ENCODE data around the gene MDH2.
"Not testable (repeated sequence)": the region's sequence is repeated elsewhere in the genome, so short reads cannot be mapped to it uniquely, and the experiment has no call there.

The MDH2 gene

DNA sequence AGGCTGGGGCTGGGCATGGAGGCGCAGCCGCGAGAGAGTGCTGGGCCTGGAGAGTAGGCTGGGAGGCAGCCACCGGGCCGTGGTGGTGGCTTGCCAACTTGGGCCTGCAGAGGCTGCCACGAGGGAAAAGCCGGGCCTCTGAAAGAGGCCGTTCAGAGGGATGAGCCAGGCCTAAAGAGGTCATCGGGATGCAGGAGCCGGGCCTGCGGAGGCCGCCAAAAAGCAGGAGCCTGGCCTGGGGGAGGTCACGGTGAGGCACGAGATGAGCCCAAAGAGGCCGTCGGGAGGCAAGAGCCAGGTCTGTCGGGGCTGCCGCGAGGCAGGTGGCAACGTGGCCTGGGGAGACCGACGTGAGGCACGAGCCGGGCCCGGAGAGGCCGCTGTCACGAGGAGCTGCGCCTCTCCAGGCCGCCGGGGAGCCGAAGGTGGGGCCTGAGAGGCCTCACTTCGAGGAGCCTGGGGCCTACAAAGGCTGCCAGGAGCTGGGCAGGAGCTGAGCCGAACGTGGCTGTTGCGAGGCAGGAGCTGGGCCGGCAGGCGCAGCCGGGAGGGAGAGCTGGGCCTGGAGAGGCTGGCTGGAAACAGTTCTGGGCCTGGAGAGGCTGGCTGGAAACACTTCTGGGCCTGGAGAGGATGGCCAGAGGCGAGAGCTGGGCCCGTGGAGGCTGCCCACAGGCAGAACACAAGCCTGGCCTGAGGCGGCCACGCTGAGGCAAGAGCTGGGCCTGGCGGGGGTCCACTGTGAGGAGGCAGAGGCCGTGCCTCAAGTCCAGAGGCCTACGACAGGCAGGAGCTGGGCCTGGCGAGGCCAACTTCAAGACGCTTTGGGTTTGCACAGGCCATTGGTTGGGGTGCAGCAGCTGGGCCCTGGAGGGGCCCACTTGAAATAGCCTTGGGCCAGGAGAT lies 24.6 kb downstream of the MDH2 start:
- DNase-seq: no peak

DNA sequence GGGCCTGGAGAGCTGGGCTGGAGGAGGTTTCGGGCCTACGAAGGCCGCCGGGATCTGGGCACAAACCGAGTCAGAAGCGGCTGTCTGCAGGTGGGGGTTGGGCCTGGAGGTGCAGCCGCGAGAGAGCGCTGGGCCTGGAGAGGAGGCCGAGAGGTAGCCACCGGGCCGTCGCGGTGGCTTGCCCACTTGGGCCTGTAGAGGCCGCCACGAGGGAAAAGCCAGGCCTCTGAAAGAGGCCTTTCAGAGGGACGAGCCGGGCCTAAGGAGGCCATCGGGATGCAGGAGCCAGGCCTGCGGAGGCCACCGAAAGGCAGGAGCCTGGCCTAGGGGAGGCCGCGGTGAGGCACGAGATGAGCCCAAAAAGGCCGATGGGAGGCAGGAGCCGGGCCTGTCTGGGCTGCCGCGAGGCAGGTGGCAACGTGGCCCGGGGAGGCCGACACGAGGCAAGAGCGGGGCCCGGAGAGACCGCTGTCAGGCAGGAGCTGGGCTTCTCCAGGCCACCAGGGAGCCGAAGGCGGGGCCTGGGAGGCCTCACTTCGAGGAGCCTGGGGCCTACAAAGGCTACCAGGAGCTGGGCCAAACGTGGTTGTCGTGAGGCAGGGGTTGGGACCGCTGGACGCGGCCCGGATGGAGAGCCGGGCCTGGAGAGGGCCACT lies 25.6 kb downstream of the MDH2 start:
- no peak for DNase-seq

DNA sequence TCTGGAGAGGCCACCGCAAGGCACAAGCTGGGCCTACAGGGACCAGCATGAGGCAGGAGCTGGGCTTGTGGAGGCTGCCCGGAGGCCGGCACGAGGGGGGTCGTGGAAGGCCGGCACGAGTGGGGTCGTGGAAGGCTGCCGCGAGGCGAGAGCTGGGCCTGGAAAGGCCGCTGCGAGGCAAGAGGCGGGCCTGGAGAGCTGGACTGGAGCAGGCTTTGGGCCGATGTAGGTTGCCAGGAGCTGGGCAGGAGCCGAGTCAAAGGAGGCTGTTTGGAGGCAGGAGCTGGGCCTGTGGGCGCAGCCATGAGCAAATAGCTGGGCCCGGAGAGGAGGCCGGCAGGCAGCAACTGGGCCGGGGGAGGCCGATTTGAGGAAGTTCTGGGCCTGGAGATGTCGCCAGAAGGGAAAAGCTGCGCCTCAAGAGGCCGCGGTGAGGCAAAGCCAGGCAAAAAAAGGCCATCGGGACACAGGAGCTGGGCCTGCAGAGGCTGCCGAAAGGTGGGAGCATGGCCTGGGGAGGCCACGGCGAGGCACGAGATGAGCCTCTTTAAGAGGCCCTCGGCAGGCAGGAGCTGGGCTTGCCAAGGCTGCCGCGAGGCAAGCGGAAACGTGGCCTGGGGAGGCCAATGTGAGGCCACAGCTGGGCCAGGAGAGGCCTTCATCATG lies 26.5 kb downstream of the MDH2 start:
- DNase-seq: no peak

DNA sequence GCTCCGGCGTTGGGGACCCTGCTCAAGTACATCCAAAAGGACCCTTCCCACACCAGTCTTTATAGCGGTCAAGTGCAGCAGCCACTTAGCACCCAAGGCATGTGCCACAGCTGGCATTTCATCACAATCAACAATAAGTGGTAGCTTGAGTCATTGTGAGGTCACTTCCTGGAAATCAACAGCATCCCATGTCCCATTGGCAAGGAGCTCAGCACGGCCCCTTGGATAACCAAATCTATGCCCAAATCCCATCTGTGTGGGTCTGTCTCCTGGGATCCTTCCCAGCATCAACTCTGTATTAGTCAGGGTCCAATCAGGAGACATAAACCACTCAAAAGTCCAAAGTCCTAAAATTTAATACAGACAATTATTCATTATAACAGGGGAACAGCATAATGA lies 27.1 kb downstream of the MDH2 start:
- DNase-seq: no peak

DNA sequence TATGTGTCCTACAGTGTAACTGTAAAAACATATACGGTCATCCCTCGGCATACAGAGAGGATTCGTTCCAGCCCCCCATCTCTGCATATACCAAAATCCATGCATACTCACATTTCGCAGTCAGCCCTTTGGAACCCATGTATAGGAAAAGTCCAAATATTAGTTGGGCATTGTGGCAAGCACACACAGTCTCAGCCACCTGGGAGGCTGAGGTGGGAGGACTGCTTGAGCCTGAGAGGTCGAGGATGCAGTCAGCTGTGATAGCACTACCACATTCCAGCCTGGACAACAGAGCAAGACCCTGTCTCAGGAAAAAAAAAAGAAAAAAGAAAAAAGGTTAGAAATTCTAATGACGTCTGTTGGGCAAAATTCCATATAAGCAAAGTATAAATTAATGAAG lies 29.1 kb downstream of the MDH2 start:
- no peak for DNase-seq

DNA sequence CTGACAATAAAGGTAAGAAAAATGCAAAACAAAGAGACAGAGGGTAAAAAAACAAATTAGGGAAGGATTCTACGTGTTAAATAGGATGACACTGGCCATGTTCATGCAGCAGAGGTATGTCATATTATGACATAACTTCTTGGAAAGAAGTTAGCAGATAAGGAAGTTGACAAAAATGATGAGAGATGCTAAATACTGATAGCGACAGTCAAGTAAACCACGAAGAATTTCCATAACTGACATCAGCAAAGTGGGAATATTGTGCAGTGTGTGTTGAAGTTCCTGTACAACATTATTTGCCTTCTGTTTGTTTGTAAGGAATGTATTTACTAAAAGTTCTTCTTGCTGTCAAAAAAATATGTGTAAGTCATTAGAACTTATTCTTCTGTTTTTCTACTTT lies 29.5 kb downstream of the MDH2 start:
- no peak for DNase-seq

DNA sequence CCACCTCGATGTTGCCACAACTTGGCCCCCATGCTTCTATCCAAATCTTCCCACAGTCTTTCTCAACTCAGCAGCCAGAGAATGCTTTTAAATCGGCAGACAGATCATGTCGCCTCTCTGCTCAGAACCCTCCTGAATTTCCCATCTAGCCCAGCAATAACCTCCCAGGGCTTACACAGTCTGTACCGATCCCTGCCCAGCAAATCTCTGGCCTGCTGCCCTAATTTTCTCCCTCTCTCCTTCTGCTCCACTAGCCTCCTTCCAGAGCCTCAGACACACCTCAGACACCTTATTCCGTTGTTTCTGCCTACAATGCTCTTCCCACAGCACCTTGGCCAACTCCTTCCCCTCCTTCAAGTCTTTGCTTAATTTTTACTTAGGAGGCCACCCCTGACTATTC lies 32.3 kb downstream of the MDH2 start:
- DNase-seq: no peak

DNA sequence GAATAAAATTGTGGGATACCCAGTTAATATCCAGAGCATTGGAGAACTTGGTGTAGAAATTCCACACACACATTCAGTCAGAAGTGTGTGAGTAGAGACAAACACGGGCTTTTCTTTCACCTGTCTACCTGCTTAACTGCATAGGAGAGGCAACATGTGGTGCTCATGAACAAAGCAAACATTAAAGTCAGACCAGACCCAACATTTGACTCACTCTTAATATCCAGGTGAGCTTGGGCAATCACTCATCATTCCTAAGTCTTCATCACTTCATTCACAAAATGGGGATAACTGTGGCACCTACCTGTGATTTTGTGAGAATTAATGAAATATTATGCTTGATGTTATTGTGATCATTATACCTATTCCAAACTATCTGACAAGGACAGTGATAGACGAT lies 36.2 kb downstream of the MDH2 start:
- DNase-seq: not testable (repeated sequence)

DNA sequence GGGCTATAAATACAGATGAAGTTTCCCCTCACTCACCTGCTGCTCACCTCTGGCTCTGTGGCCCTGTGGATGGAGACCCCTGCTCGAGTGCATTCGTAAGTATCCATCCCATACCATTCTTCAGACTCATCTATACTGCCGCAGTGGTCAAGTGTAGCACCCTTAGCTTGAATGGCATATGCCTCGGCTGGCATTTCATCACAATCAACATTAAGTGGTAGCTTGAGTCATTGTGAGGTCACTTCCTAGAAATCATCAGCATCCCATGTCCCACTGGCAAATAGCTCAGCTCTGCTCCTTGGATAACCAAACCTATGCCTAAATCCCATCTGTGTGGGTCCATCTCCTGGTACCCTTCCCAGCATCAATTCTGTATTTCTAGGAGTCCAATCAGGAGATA lies 38.2 kb downstream of the MDH2 start:
- no peak for DNase-seq

DNA sequence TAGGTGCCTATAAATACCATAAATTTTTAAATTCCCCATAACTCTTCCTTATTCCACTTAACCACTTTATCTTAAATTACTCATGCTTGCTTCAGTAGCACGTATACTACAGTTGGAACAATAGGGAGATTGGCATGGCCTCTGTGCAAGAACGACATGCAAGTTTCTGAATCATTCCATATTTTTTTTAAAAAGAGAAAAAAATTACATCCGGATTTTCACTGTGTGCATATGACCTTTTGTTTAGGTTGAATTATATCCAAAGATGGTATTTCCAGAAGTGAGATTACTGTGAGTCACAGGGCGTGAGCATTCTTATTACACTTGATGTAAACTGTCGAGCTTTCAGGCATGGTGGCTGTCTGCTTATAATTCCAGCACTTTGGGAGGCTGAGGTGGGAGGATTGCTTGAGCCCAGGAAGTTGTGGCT lies 39.5 kb downstream of the MDH2 start:
- not testable (repeated sequence) for DNase-seq

DNA sequence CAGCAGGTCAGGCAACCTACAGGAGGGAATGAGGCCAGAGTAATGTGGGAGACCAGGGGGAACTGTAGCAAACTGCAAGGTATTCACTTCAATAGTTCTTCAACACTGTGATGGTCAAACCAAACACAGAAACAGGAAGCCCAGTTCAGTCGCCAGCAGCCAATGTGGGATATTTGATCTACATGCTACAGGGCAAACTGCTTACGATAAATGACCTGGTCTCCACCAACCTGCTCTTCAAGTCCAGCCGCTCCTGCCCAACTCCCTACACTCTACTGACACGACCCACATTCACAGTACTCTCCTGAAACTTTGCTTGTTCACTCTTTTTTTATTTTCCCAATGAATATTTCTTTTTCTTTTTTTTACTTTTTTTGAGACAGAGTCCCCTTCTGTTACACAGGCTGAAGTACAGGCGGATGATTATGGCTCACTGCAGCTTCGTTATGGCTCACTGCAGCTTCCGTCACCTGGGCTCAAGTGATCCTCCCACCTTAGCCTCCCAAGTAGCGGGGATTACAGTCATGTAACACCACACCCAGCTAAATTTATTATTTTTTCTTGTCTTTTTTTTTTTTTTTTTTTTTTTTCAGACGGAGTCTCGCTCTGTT lies 42.1 kb downstream of the MDH2 start:
- DNase-seq: no peak

DNA sequence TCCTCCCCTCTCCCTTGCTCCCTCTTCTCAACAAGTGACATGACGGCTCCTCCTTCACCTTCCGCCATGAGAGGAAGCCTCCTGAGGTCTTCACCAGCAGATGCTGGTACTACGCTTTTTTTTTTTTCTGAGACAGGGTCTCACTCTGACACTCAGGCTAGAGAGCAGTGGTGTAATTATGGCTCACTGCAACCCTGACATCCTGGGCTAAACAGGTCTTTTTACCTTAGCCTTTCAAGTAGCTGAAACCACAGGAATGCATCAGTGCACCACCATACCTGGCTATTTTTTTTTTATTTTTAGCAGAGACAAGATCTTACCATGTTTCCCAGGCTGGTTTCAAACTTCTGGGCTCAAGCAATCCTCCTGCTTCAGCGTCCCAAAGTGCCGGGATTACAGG lies 43.6 kb downstream of the MDH2 start:
- DNase-seq: no peak

DNA sequence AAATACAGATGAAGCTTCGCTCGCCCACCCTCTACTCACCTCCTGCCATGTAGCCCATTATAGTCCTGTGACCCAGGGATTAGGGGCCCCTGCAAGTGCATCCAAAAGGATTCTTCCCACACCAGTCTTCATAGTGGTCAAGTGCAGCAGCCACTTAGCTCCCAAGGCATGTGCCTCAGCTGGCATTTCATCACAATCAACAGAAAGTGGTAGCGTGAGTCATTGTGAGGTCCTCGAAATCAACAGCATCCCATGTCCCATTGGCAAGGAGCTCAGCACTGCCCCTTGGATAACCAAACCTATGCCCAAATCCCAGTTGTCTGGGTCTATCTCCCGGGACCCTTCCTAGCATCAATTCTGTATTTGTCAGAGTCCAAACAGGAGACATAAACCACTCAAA lies 45.6 kb downstream of the MDH2 start:
- DNase-seq: not testable (repeated sequence)

DNA sequence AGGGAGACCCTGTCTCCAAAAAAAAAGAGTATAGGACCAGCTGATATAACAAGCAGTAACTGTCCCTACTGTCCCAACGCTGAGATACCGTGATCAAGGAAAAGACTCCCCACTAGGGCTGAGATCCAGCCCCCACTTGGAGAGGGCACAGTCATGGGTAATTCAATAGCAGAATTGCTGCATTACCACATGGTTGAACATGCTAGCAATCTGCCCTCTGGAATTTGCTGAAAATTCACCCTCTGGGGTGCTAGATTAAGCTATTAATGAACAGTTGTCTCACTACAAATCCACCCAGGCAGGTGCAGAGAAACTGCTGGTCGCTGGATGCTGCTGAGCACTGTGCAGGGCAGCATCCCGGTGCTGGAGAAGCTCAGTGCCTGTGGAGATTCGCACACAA lies 46.4 kb downstream of the MDH2 start:
- DNase-seq: not testable (repeated sequence)

DNA sequence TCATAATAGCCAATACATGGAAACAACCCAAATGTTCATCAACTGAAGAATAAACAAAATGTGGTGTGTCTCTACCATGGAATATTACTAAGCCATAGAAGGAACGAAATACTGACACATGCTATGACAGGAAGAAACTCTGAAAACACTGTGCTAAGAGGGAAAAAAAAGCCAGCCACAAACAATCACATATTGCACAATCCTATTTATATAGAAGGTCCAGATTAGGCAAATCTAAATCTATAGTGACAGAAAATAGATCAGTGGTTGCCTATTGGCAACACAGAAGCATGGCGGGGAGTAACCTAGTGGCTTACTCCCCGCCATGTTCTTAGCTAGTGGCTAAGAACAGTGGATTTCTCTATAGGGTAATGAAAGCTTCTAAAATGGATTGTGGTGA lies 48.0 kb downstream of the MDH2 start:
- DNase-seq: no peak

DNA sequence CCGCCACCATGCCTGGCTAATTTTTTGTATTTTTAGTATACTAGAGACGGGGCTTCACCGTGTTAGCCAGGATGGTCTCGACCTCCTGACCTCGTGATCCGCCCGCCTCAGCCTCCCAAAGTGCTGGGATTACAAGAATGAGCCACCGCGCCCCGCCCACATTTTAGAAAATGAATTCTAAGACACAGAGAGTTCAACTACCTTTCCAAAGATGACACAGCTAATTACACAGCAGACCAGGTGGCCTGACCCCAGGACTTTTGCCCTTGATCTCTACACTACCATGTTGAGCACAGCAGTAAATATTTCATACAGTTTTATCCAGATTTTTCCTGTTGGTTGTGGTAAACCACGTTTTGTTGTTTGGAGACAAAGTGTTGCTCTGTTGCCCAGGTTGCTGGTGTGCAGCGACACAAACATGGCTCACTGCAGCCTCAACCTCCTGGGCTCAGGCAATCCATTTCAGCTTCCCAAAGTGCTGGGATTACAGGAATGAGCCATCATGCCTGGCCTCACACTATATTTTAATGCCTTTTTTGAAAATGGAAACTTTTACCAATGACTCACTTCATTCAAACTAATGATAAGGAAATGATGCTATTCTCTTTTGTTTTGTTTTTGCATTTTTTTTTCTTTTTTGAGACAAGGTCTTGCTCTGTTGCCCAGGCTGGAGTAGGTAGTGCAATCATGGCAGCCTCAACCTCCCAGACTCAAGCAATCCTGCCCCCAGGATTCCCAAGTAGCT lies 54.0 kb downstream of the MDH2 start:
- not testable (repeated sequence) for DNase-seq

DNA sequence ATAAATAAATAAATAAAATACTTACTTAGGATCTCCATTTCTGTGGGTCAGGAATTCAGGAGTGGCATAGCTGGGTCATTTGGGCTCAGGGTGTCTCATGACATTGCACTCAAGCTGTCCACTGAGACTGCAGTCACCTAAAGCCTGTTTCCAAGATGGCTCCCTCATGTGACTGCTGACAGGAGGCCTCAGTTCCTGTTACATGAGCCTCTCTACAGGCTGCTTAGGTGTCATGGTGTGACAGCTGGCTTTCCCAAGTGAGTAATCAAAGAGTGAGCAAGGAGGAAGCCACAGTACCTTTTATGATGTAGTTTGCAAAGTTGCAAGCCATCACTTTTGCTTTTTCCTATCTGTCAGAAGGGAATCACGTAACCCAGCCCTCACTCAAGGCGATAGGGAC lies 55.9 kb downstream of the MDH2 start:
- DNase-seq: not testable (repeated sequence)

DNA sequence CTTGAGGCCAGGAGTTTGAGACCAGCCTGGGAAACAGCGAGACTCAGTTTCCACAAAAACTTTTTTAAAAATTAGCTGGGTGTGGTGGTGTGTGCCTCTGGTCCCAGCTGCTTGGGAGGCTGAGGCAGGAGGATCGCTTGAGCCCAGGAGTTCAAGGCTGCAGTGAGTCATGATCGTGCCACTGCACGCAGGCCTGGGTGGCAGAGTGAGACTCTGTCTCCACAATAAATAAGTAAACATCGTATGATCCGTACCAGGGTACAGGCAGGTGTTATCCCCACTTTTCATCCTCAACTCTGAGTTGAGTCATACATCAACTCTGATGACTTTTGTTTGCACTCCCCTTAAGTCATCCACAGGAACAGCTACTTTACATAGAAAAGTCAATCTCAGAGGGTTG lies 58.2 kb downstream of the MDH2 start:
- not testable (repeated sequence) for DNase-seq

DNA sequence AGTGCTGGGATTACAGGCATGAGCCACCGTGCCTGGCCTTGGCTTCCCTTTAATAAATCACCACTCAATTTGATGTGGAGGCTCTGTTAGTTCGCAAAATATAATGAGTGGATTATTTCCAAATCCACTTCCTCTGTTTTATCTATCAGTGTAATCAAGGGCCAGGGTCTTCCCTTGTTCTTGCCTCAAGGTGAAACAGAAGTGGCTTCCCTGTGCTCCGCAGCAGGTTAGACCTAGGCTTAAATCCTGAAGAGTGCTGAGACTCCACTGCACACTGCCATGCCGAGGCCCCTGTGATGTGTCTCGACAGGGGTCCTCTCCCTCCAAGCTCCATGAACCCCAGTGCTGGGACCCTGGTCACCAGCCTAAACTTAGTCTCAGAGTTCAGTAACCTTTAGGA lies 59.0 kb downstream of the MDH2 start:
- DNase-seq: no peak

DNA sequence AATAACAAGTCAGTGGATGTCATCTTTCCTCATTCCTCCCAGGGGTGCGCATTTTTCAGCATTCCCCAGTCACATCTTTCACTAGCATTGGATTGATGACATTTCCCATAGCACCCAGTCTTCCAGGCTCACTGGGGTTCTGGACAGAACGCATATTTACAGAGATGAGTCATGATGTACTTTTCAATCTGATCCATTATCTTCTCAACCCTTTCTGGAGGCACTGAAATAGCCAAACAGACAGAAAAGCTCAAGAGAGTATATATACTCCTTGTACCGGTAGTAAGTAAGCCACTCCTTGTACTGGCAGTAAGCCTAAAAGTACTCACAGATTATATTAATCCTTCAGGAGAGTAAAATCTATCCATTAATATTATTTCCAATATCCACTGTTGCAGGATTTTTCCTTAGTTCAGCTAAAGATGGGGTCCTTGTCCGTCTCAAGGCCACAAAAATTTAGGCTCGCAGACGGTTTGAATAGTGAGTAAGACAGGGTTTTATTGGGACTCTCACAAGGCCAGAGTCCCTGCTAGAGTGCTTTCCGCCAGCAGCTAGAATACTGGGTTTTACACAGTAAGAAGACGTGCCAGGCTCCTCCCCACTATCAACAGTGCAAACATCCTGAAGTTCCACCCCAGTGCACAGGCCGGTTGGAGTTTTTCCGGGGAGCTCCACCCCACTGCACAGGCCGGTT lies 60.8 kb downstream of the MDH2 start:
- DNase-seq: no peak

DNA sequence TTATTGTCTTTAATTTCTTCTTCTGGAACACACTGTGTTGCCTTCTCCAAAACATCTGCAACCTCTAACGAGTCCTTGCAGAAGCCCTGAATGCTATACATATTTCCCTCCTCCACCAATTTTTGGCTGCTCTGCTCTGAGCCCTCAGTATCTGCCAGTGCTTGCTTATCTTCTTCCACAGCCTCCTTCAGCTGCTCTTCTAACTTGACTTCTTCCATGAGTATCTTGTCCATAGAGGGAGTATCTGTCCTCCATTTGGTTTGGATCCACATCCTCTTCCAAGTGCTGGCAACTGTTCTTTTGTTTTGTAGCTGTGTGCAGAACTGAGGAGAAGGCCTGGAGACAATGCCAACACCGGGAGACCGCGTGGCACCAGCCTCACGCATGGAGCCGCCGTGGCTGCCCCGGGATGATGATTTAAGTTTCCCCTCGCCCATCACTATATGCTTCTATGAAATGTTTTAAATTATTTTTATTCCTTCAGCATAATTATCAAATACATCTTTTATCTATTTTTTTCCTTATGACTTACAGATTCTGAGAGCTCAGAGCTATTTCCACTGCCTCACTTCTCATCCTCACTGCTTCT lies 65.2 kb downstream of the MDH2 start:
- DNase-seq: not testable (repeated sequence)

Measured in T-helper 2 cell (primary cell).